ENCODE results near the gene USP6NL. TPM values are rescaled to one million over a fixed set of nuclear protein-coding genes. Genes with fewer than 3 reads are reported as not detected.

Gene USP6NL
- total and polyA plus RNA-seq, 10 of the 15 experiments (the other 5 are each of a cell fraction or from before 2014, with no cell fraction given), result 4.0 to 27.7 (median 18.2) TPM

DNA sequence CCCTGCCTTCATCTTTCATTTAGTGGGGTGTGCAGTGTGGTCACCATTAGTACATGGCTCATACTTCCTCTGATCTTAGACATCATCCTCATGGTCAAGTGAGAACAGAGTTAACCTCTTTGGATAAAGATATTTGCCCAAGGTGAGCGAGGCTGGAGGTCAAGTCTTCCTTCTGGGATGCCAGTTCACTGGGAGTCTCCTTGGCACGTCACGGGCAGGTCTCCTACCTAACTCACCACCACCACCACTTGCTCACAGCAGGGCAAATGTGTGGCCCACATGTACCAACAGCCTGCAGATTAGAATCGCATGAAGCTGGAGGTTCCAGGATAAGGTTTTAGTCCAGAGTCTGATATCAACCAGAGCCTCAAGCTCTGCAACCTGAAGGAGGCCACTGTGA lies 164.6 kb downstream of the USP6NL start:
- TF ChIP-seq SUPT20H (IDR thresholded peaks at IDR 0.05; ENCODE audit: borderline replicate concordance, control insufficient read depth, low read depth, low read length) (no peak), SIN3A (IDR thresholded peaks at IDR 0.05; ENCODE audit: low read depth, low read length) (no peak), MTA3 (IDR thresholded peaks at IDR 0.05; ENCODE audit: borderline replicate concordance, low read length) (no peak), HDGF (IDR thresholded peaks at IDR 0.05) (no peak), MYC (IDR thresholded peaks at IDR 0.05; ENCODE audit: insufficient read depth, insufficient read length, insufficient replicate concordance, low read length, severe bottlenecking) (no peak), SUZ12 (IDR thresholded peaks at IDR 0.05; ENCODE audit: unreplicated experiment) (no peak), NFYA (IDR thresholded peaks at IDR 0.05; ENCODE audit: borderline replicate concordance, low read depth, low read length) (no peak)
- TF ChIP-seq, protein P1, sequence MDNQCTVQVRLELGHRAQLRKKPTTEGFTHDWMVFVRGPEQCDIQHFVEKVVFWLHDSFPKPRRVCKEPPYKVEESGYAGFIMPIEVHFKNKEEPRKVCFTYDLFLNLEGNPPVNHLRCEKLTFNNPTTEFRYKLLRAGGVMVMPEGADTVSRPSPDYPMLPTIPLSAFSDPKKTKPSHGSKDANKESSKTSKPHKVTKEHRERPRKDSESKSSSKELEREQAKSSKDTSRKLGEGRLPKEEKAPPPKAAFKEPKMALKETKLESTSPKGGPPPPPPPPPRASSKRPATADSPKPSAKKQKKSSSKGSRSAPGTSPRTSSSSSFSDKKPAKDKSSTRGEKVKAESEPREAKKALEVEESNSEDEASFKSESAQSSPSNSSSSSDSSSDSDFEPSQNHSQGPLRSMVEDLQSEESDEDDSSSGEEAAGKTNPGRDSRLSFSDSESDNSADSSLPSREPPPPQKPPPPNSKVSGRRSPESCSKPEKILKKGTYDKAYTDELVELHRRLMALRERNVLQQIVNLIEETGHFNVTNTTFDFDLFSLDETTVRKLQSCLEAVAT (IDR thresholded peaks at IDR 0.05), result no peak
- TF ChIP-seq, protein P2, sequence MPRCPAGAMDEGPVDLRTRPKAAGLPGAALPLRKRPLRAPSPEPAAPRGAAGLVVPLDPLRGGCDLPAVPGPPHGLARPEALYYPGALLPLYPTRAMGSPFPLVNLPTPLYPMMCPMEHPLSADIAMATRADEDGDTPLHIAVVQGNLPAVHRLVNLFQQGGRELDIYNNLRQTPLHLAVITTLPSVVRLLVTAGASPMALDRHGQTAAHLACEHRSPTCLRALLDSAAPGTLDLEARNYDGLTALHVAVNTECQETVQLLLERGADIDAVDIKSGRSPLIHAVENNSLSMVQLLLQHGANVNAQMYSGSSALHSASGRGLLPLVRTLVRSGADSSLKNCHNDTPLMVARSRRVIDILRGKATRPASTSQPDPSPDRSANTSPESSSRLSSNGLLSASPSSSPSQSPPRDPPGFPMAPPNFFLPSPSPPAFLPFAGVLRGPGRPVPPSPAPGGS (IDR thresholded peaks at IDR 0.05; ENCODE audit: borderline replicate concordance, insufficient read depth, low read depth, low read length, poor library complexity, severe bottlenecking), result no peak
- TF ChIP-seq, protein P3, sequence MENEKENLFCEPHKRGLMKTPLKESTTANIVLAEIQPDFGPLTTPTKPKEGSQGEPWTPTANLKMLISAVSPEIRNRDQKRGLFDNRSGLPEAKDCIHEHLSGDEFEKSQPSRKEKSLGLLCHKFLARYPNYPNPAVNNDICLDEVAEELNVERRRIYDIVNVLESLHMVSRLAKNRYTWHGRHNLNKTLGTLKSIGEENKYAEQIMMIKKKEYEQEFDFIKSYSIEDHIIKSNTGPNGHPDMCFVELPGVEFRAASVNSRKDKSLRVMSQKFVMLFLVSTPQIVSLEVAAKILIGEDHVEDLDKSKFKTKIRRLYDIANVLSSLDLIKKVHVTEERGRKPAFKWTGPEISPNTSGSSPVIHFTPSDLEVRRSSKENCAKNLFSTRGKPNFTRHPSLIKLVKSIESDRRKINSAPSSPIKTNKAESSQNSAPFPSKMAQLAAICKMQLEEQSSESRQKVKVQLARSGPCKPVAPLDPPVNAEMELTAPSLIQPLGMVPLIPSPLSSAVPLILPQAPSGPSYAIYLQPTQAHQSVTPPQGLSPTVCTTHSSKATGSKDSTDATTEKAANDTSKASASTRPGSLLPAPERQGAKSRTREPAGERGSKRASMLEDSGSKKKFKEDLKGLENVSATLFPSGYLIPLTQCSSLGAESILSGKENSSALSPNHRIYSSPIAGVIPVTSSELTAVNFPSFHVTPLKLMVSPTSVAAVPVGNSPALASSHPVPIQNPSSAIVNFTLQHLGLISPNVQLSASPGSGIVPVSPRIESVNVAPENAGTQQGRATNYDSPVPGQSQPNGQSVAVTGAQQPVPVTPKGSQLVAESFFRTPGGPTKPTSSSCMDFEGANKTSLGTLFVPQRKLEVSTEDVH (IDR thresholded peaks at IDR 0.05; ENCODE audit: low read depth, partially characterized antibody), result no peak
- TF ChIP-seq, protein P4, sequence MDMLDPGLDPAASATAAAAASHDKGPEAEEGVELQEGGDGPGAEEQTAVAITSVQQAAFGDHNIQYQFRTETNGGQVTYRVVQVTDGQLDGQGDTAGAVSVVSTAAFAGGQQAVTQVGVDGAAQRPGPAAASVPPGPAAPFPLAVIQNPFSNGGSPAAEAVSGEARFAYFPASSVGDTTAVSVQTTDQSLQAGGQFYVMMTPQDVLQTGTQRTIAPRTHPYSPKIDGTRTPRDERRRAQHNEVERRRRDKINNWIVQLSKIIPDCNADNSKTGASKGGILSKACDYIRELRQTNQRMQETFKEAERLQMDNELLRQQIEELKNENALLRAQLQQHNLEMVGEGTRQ (IDR thresholded peaks at IDR 0.05; ENCODE audit: borderline replicate concordance, low read depth, low read length), result no peak
- no peaks in the 10 kb centered on the region for H3K79me2 ChIP-seq (ENCODE audit: control insufficient read depth, insufficient read depth, low read length)
- no peak for DNase-seq (ENCODE audit: low read depth, low spot score)
- ATAC-seq, result no peak
- no peak for FAIRE-seq
- H2AFZ ChIP-seq (ENCODE audit: control insufficient read depth, low read depth, low read length), result no peak overlapping the region
- in situ Hi-C loops (cut with MboI), result no loop called here
- SMC1A ChIA-PET (ENCODE audit: uncharacterized antibody, unreplicated experiment), result no interaction called here
- no peaks in the 10 kb centered on the region for H3K9me3 ChIP-seq (replicated peaks; ENCODE audit: control insufficient read depth, insufficient read depth, low read length)
- H4K20me1 ChIP-seq (ENCODE audit: control insufficient read depth, insufficient read depth), result no peaks in the 10 kb centered on the region
- no peaks in the 10 kb centered on the region for H3K27me3 ChIP-seq (replicated peaks in 1 of 2; ENCODE audit: control insufficient read depth in 2 of 2, insufficient read depth in 2 of 2, low read length in 1 of 2)
- POLR2A ChIA-PET, result no interaction called here
- H3K36me3 ChIP-seq (ENCODE audit: control insufficient read depth in 2 of 2, insufficient read depth in 2 of 2, low read length in 1 of 2), result no peaks in the 10 kb centered on the region
- H3K9ac ChIP-seq (ENCODE audit: control insufficient read depth, insufficient read depth, low read length), result no peak overlapping the region
- RAD21 ChIA-PET (ENCODE audit: unreplicated experiment), result no interaction called here
- H3K4me2 ChIP-seq (ENCODE audit: control insufficient read depth, insufficient read depth), result no peak overlapping the region
- intact Hi-C loops (cut with micrococcal nuclease; ENCODE audit: unreplicated experiment), result loop anchor here (10.0 kb wide), 1 partner anchor 272 kb away; no protein-coding TSS in a partner anchor
- peaks cover 50% of the 10 kb centered on the region for H3K4me1 ChIP-seq (ENCODE audit: control insufficient read depth, insufficient read depth, low read length)
- no peak overlapping the region for H3K4me3 ChIP-seq
- CTCF ChIA-PET, result no interaction called here
- no TSS peak for BruUV-seq (replicated peaks)
- 74% methylated on average over 4 of the region's 4 CpGs for WGBS (ENCODE audit: insufficient coverage, insufficient replicate concordance, low lambda C conversion rate, missing lambda C conversion rate)
- no peak overlapping the region for H3K27ac ChIP-seq (ENCODE audit: control insufficient read depth, insufficient read depth)

Data from GM12878 (cell line).